K562 (cell line): Measurements from ENCODE around the gene ERCC1. TPM values are rescaled to one million over a fixed set of nuclear protein-coding genes. Genes with fewer than 3 reads are reported as not detected.

Experiments
- ADNP ChIP-seq: fragments of 200-800 bp; sonication (Bioruptor generic); IDR thresholded peaks from 2 replicates; pipeline ENCODE4 v1.6.1; 2016; ENCODE audit warnings: missing genetic modification characterization, missing compliant biosample characterization
- ATF3 ChIP-seq, 2 experiments: fragments of 450-650 bp in 1 of 2; sonication (generic) in 1 of 2; formaldehyde crosslinking in 1 of 2; IDR thresholded peaks in 1 of 2; conservative IDR thresholded peaks in 1 of 2; 2 replicates each; pipeline versions ENCODE4 v1.6.1 to v1.8.1; 2016 to 2023; ENCODE audit warnings: mild to moderate bottlenecking in 2 of 2, moderate library complexity in 2 of 2, inconsistent platforms in 1 of 2, missing genetic modification reagents in 1 of 2
- CBFA2T3 ChIP-seq: fragments of 450-650 bp; IDR thresholded peaks from 2 replicates; pipeline ENCODE4 v1.6.1; 2017
- DIDO1 ChIP-seq: fragments of 450-650 bp; IDR thresholded peaks from 2 replicates; pipeline ENCODE4 v1.6.1; 2016; ENCODE audit warnings: low read depth, missing biosample characterization, missing genetic modification characterization
- ETV5 ChIP-seq: sonication (generic); formaldehyde crosslinking; IDR thresholded peaks from 2 replicates; pipeline ENCODE4 v1.4.0; 2020; ENCODE audit warnings: low read depth, mild to moderate bottlenecking, missing genetic modification reagents
- HDGF ChIP-seq: fragments of 450-650 bp; IDR thresholded peaks from 2 replicates; pipeline ENCODE4 v1.6.1; 2016
- KLF10 ChIP-seq: fragments of 250-450 bp; sonication (Bioruptor Pico); IDR thresholded peaks from 2 replicates; pipeline ENCODE4 v1.6.1; 2021; ENCODE audit warnings: matching md5 sums
- L3MBTL2 ChIP-seq: fragments of 450-650 bp; IDR thresholded peaks from 2 replicates; pipeline ENCODE4 v1.6.1; 2016; ENCODE audit warnings: mild to moderate bottlenecking, moderate library complexity
- MAFK ChIP-seq: IDR thresholded peaks from 2 replicates; pipeline ENCODE4 v1.6.1; 2011; ENCODE audit warnings: low read length, improper control_type of control experiment
- MAX ChIP-seq: sonication (generic); formaldehyde crosslinking; IDR thresholded peaks from 2 replicates; pipeline ENCODE4 v1.9.0; 2022; ENCODE audit warnings: mild to moderate bottlenecking, missing genetic modification reagents
- PHF8 ChIP-seq: fragments of 200-600 bp; sonication (generic); IDR thresholded peaks from 2 replicates; pipeline ENCODE4 v1.6.1; 2012; ENCODE audit warnings: mixed run types, mild to moderate bottlenecking, inconsistent platforms, low read length, moderate library complexity, borderline replicate concordance
- POLR2AphosphoS2 ChIP-seq: IDR thresholded peaks from 2 replicates; pipeline ENCODE4 v1.6.1; 2012; ENCODE audit warnings: low read length, improper control_type of control experiment
- RBM39 ChIP-seq: fragments of 200-400 bp; formaldehyde crosslinking; optimal IDR thresholded peaks from 2 replicates; pipeline ENCODE3; 2018; ENCODE audit warnings: low read depth, low read length
- REST ChIP-seq, 2 experiments: fragments of 450-650 bp; formaldehyde crosslinking in 1 of 2; IDR thresholded peaks; 2 replicates each; pipeline versions ENCODE4 v1.4.0 to v1.6.1; 2014 to 2020; ENCODE audit warnings: mild to moderate bottlenecking in 2 of 2, borderline replicate concordance in 1 of 2, low read depth in 1 of 2
- SIN3A ChIP-seq, 2 experiments: fragments of 150-350 bp in 1 of 2; IDR thresholded peaks; 2 replicates each; pipeline ENCODE4 v1.6.1; 2011 to 2016; ENCODE audit warnings: borderline replicate concordance in 2 of 2, low read depth in 2 of 2, low read length in 2 of 2, mild to moderate bottlenecking in 2 of 2, moderate library complexity in 2 of 2; ENCODE audit not compliant: control insufficient read depth in 1 of 2
- SUPT5H ChIP-seq: fragments of 450-650 bp; IDR thresholded peaks from 2 replicates; pipeline ENCODE4 v1.6.1; 2016
- TCF3 ChIP-seq: sonication (generic); formaldehyde crosslinking; IDR thresholded peaks from 2 replicates; pipeline ENCODE4 v1.4.0; 2020; ENCODE audit warnings: mild to moderate bottlenecking, missing genetic modification reagents
- ZNF696 ChIP-seq: fragments of 250-450 bp; sonication (Bioruptor Pico); conservative IDR thresholded peaks from 2 replicates; pipeline ENCODE4 v1.4.0; 2020; ENCODE audit warnings: mild to moderate bottlenecking, moderate library complexity
- polyA plus RNA-seq, 8 experiments: library from polyadenylated mRNA; depleted of rRNA in 4 of 8; stranded (reverse) in 5 of 8; unstranded in 3 of 8; fragments of >200 nt; fragmentation: Nextera tagmentation in 2 of 8; fragmentation: Illumina TruSeq in 1 of 8; extraction: Ambion mirVana in 2 of 8; extraction: Trizol in 1 of 8; gene quantifications; 2 replicates each; pipeline versions ENCODE4 v1.2.1 to v1.2.3, GENCODE V29; 2011 to 2014; ENCODE audit warnings: inconsistent platforms in 1 of 8, missing spikeins in 1 of 8
- total RNA-seq, 7 experiments: library from RNA; depleted of rRNA in 6 of 7; stranded (reverse); fragments of >200 nt in 6 of 7; fragmentation: Illumina TruSeq in 2 of 7; extraction: Trizol in 2 of 7; gene quantifications; 2 replicates each; pipeline versions ENCODE4 v1.2.1 to v1.2.3, GENCODE V29; 2011 to 2021; ENCODE audit warnings: low replicate concordance in 1 of 7

The ERCC1 gene
- total and polyA plus RNA-seq, 9 of the 15 experiments (the other 6 are each of a cell fraction or from before 2014, with no cell fraction given), result 9.3 to 92.6 (median 60.0) TPM

GRCh38 chr19:45424191-45425058, 708 bp upstream of the ERCC1 start (continued):
- 0 out of 2 replicates have a peak, but pooled peaks have one; percentile 7 for TF ChIP-seq REST (IDR thresholded peaks at IDR 0.05; ENCODE audit: borderline replicate concordance)
- TF ChIP-seq REST (CRISPR knock-in tag; IDR thresholded peaks at IDR 0.05; ENCODE audit: low read depth), result no peak; the same call in 1 of the 2 replicates
- peak; percentile 7; the same call in 1 of the 2 replicates for TF ChIP-seq MAX (CRISPR knock-in tag)
- peak; percentile 83 for TF ChIP-seq SUPT5H
- peak; percentile 21; the same call in 1 of the 2 replicates for TF ChIP-seq MAFK
- TF ChIP-seq TCF3 (CRISPR knock-in tag), result peak; percentile 27; the same call in 1 of the 2 replicates
- no peak for TF ChIP-seq DIDO1 (tag)
- TF ChIP-seq ADNP (tag), result peak; percentile 78
- no peak for TF ChIP-seq RBM39
- TF ChIP-seq ATF3 (IDR thresholded peaks at IDR 0.05), result peak; percentile 92
- TF ChIP-seq ATF3 (CRISPR knock-in tag; conservative IDR thresholded peaks at IDR 0.05), result no peak
- TF ChIP-seq KLF10 (CRISPR knock-in tag), result no peak
- peak; percentile 99 for TF ChIP-seq ETV5 (CRISPR knock-in tag)
- no peak for TF ChIP-seq PHF8
- no peak for TF ChIP-seq POLR2AphosphoS2
- TF ChIP-seq HDGF, result 0 out of 2 replicates have a peak, but pooled peaks have one; percentile 71
- peak; percentile 60 for TF ChIP-seq CBFA2T3
- peak; percentile 74 for TF ChIP-seq L3MBTL2
- TF ChIP-seq ZNF696, result no peak
- peak in 1 of 2 experiments; percentile 4; a peak in 1 of 4 replicates for TF ChIP-seq SIN3A (IDR thresholded peaks at IDR 0.05; ENCODE audit: borderline replicate concordance in 2 of 2, control insufficient read depth in 1 of 2, low read depth in 2 of 2, low read length in 2 of 2)
